Keratinocyte (primary cell): ENCODE results near the gene NRP1. TPM values are rescaled to one million over a fixed set of nuclear protein-coding genes. Genes with fewer than 3 reads are reported as not detected.

Experiments used
- DNase-seq: peaks from one replicate; pipeline ENCODE4 v3.0.0-alpha.2; 2011; ENCODE audit warnings: low read depth, missing footprints, low spot score
- FAIRE-seq: peaks from 2 replicates; lab custom pipeline; 2011; peaks lifted over from hg19 to GRCh38; lab: Jason Lieb, UNC
- H2AFZ ChIP-seq: 2 replicates; pipeline ENCODE4 v1.6.0; 2012; ENCODE audit warnings: low read length, control low read depth, inconsistent platforms; ENCODE audit not compliant: control insufficient read depth
- H3K27ac ChIP-seq: 2 replicates; pipeline ENCODE4 v1.5.1; 2011; ENCODE audit warnings: low read length; ENCODE audit not compliant: control insufficient read depth, insufficient read depth
- H3K27me3 ChIP-seq: 3 replicates; pipeline ENCODE4 v1.6.0; 2011; ENCODE audit warnings: low read length; ENCODE audit not compliant: control insufficient read depth, insufficient read depth; ENCODE audit errors: extremely low read depth
- H3K36me3 ChIP-seq, 2 experiments: 2 replicates in 1 of 2; 3 replicates in 1 of 2; pipeline ENCODE4 v1.5.1; 2011; ENCODE audit warnings: low read length in 2 of 2, mild to moderate bottlenecking in 1 of 2; ENCODE audit not compliant: control insufficient read depth in 2 of 2, insufficient read depth in 2 of 2; ENCODE audit errors: extremely low read depth in 1 of 2
- H3K4me1 ChIP-seq: 3 replicates; pipeline ENCODE4 v1.5.1; 2011; ENCODE audit warnings: low read length; ENCODE audit not compliant: control insufficient read depth, insufficient read depth; ENCODE audit errors: extremely low read depth
- H3K4me2 ChIP-seq: 3 replicates; pipeline ENCODE4 v1.6.0; 2011; ENCODE audit warnings: low read depth, low read length; ENCODE audit not compliant: control insufficient read depth, insufficient read depth; ENCODE audit errors: extremely low read depth
- H3K4me3 ChIP-seq, 3 experiments: fragments of 200-600 bp in 1 of 3; sonication (generic) in 1 of 3; 2 replicates in 2 of 3; 3 replicates in 1 of 3; pipeline ENCODE4 v1.5.1; 2011 to 2016; ENCODE audit warnings: low read length in 3 of 3, mild to moderate bottlenecking in 3 of 3, control low read depth in 2 of 3, inconsistent platforms in 1 of 3, low read depth in 1 of 3, mixed read lengths in 1 of 3, mixed run types in 1 of 3, moderate library complexity in 1 of 3; ENCODE audit not compliant: control insufficient read depth in 2 of 3, insufficient read depth in 2 of 3; ENCODE audit errors: extremely low read depth in 1 of 3
- H3K79me2 ChIP-seq: 2 replicates; pipeline ENCODE4 v1.6.0; 2012; ENCODE audit warnings: low read length; ENCODE audit not compliant: control insufficient read depth, insufficient read depth
- H3K9ac ChIP-seq: 3 replicates; pipeline ENCODE4 v1.6.0; 2011; ENCODE audit warnings: low read length; ENCODE audit not compliant: control insufficient read depth, insufficient read depth; ENCODE audit errors: extremely low read depth
- H3K9me1 ChIP-seq: 3 replicates; pipeline ENCODE4 v1.6.0; 2011; ENCODE audit warnings: low read length; ENCODE audit not compliant: control insufficient read depth, insufficient read depth; ENCODE audit errors: extremely low read depth
- H3K9me3 ChIP-seq: 2 replicates; pipeline ENCODE4 v1.5.1; 2012; ENCODE audit warnings: low read depth, low read length; ENCODE audit not compliant: control insufficient read depth
- H4K20me1 ChIP-seq: 3 replicates; pipeline ENCODE4 v1.6.0; 2011; ENCODE audit warnings: low read length; ENCODE audit not compliant: control insufficient read depth, insufficient read depth; ENCODE audit errors: extremely low read depth
- EZH2 ChIP-seq: IDR thresholded peaks from one replicate; pipeline ENCODE4 v1.6.1; 2012; ENCODE audit warnings: inconsistent platforms, mild to moderate bottlenecking, low read length, moderate library complexity
- dilution Hi-C: fragments of 300-500 bp; cut with MboI; formaldehyde crosslinking; loops from one replicate; pipeline ENCODE4 v1.7.0; 2020; ENCODE audit warnings: low sequenced_read_pairs; ENCODE audit not compliant: extremely low pct_ligation_motif_present
- polyA plus RNA-seq, 5 experiments: library from polyadenylated mRNA; depleted of rRNA in 3 of 5; stranded (reverse) in 3 of 5; stranded (forward) in 1 of 5; unstranded in 1 of 5; fragments of >200 nt; gene quantifications; 1 replicate in 1 of 5; 2 replicates in 3 of 5; 3 replicates in 1 of 5; pipeline versions ENCODE4 v1.2.1 to v1.2.3, GENCODE V29; 2011 to 2012; ENCODE audit warnings: missing spikeins in 2 of 5, low read depth in 1 of 5, low replicate concordance in 1 of 5
- TF ChIP-seq, protein P1 (sequence below), 3 experiments: IDR thresholded peaks in 1 of 3; conservative IDR thresholded peaks in 1 of 3; optimal IDR thresholded peaks in 1 of 3; 2 replicates in 2 of 3; 3 replicates in 1 of 3; pipeline versions ENCODE3 to v1.5.1; 2011; ENCODE audit warnings: low read length in 3 of 3, mild to moderate bottlenecking in 3 of 3, moderate library complexity in 2 of 3, control low read depth in 1 of 3, inconsistent platforms in 1 of 3; ENCODE audit not compliant: insufficient read depth in 2 of 3; ENCODE audit errors: extremely low read depth in 1 of 3

The NRP1 gene
- polyA plus RNA-seq, 1 donor (not counting 4 experiments of a cell fraction or from before 2014, with no cell fraction given), result 36.2 TPM

GRCh38 chr10:33284945-33285344 is 49.5 kb downstream of the NRP1 start:
- H3K27ac ChIP-seq, result no peak overlapping the region
- dilution Hi-C loops, result no loop called here
- H3K36me3 ChIP-seq, result peaks cover 0 to 6% of the 10 kb centered on the region in 2 experiments
- no peaks in the 10 kb centered on the region for H3K9me3 ChIP-seq
- peaks cover 54% of the 10 kb centered on the region for H3K79me2 ChIP-seq
- no peaks in the 10 kb centered on the region for H3K27me3 ChIP-seq
- DNase-seq, result no peak
- H4K20me1 ChIP-seq, result no peaks in the 10 kb centered on the region
- H3K4me1 ChIP-seq, result no peaks in the 10 kb centered on the region
- no peak for FAIRE-seq
- no peak overlapping the region for H3K4me3 ChIP-seq
- TF ChIP-seq, protein P1, sequence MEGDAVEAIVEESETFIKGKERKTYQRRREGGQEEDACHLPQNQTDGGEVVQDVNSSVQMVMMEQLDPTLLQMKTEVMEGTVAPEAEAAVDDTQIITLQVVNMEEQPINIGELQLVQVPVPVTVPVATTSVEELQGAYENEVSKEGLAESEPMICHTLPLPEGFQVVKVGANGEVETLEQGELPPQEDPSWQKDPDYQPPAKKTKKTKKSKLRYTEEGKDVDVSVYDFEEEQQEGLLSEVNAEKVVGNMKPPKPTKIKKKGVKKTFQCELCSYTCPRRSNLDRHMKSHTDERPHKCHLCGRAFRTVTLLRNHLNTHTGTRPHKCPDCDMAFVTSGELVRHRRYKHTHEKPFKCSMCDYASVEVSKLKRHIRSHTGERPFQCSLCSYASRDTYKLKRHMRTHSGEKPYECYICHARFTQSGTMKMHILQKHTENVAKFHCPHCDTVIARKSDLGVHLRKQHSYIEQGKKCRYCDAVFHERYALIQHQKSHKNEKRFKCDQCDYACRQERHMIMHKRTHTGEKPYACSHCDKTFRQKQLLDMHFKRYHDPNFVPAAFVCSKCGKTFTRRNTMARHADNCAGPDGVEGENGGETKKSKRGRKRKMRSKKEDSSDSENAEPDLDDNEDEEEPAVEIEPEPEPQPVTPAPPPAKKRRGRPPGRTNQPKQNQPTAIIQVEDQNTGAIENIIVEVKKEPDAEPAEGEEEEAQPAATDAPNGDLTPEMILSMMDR (optimal IDR thresholded peaks at IDR 0.05 in 1 of 3, IDR thresholded peaks at IDR 0.05 in 1 of 3, conservative IDR thresholded peaks at IDR 0.05 in 1 of 3; ENCODE audit: extremely low read depth in 1 of 3, insufficient read depth in 2 of 3, low read length in 3 of 3), result no peak
- TF ChIP-seq EZH2, result no peak
- H2AFZ ChIP-seq, result no peak overlapping the region
- H3K9me1 ChIP-seq, result no peaks in the 10 kb centered on the region
- no peak overlapping the region for H3K9ac ChIP-seq
- no peak overlapping the region for H3K4me2 ChIP-seq

- dilution Hi-C loops, result no loop called here
- H3K9ac ChIP-seq, result no peak overlapping the region
- peaks cover 17% of the 10 kb centered on the region for H3K4me1 ChIP-seq
- H3K79me2 ChIP-seq, result peaks cover 37% of the 10 kb centered on the region
- FAIRE-seq, result no peak
- peaks cover 0 to 6% of the 10 kb centered on the region in 2 experiments for H3K36me3 ChIP-seq
- H2AFZ ChIP-seq, result no peak overlapping the region
- no peaks in the 10 kb centered on the region for H3K27me3 ChIP-seq
- no peak overlapping the region for H3K4me2 ChIP-seq
- DNase-seq, result no peak
- no peaks in the 10 kb centered on the region for H4K20me1 ChIP-seq
- no peaks in the 10 kb centered on the region for H3K9me1 ChIP-seq
- H3K27ac ChIP-seq, result no peak overlapping the region
- no peaks in the 10 kb centered on the region for H3K9me3 ChIP-seq
- TF ChIP-seq EZH2, result no peak
- TF ChIP-seq, protein P1 (optimal IDR thresholded peaks at IDR 0.05 in 1 of 3, IDR thresholded peaks at IDR 0.05 in 1 of 3, conservative IDR thresholded peaks at IDR 0.05 in 1 of 3; ENCODE audit: extremely low read depth in 1 of 3, insufficient read depth in 2 of 3, low read length in 3 of 3), result no peak
- H3K4me3 ChIP-seq, result no peak overlapping the region
These were observed 54.5 kb downstream of the NRP1 start for GRCh38 chr10:33279811-33280602.
